H9 (cell line): ENCODE results near the gene RPLP1. TPM values are rescaled to one million over a fixed set of nuclear protein-coding genes. Genes with fewer than 3 reads are reported as not detected.

ENCODE experiments used
- DNase-seq: peaks from one replicate; pipeline ENCODE4 v3.0.0-alpha.2; 2017
- H2AFZ ChIP-seq: one replicate; pipeline ENCODE4 v1.6.1; 2013; ENCODE audit warnings: mild to moderate bottlenecking, low read length, control low read depth, moderate library complexity
- H2AK5ac ChIP-seq: 2 replicates; pipeline ENCODE4 v1.6.1; 2013; ENCODE audit warnings: low read length, control low read depth, mixed read lengths; ENCODE audit not compliant: insufficient read length
- H2BK120ac ChIP-seq: one replicate; pipeline ENCODE4 v1.6.1; 2013; ENCODE audit warnings: low read depth, mild to moderate bottlenecking, low read length, control low read depth, inconsistent platforms; ENCODE audit not compliant: poor library complexity, severe bottlenecking
- H2BK12ac ChIP-seq: 2 replicates; pipeline ENCODE4 v1.6.1; 2013; ENCODE audit warnings: low read length, control low read depth, mixed read lengths, low read depth; ENCODE audit not compliant: insufficient read length
- H2BK15ac ChIP-seq: 2 replicates; pipeline ENCODE4 v1.6.1; 2013; ENCODE audit warnings: low read depth, low read length, control low read depth
- H2BK20ac ChIP-seq: one replicate; pipeline ENCODE4 v1.6.1; 2013; ENCODE audit warnings: low read depth, mild to moderate bottlenecking, low read length, control low read depth, inconsistent platforms; ENCODE audit not compliant: poor library complexity, severe bottlenecking
- H2BK5ac ChIP-seq: 2 replicates; pipeline ENCODE4 v1.6.1; 2013; ENCODE audit warnings: low read length, control low read depth, mixed read lengths; ENCODE audit not compliant: insufficient read length
- H3K14ac ChIP-seq: 2 replicates; pipeline ENCODE4 v1.6.1; 2013; ENCODE audit warnings: low read length, control low read depth; ENCODE audit not compliant: insufficient read depth
- H3K18ac ChIP-seq: 2 replicates; pipeline ENCODE4 v1.6.1; 2013; ENCODE audit warnings: low read depth, mild to moderate bottlenecking, mixed read lengths, low read length, control low read depth; ENCODE audit not compliant: insufficient read length
- H3K23ac ChIP-seq: 2 replicates; pipeline ENCODE4 v1.6.1; 2013; ENCODE audit warnings: low read length, control low read depth, mixed read lengths, low read depth; ENCODE audit not compliant: insufficient read length
- H3K23me2 ChIP-seq: 2 replicates; pipeline ENCODE4 v1.6.1; 2013; ENCODE audit warnings: low read depth, mild to moderate bottlenecking, mixed read lengths, low read length, control low read depth; ENCODE audit not compliant: insufficient read length, poor library complexity, severe bottlenecking
- H3K27ac ChIP-seq: 2 replicates; pipeline ENCODE4 v1.5.1; 2013; ENCODE audit warnings: low read length, control low read depth, mixed read lengths, low read depth; ENCODE audit not compliant: insufficient read length
- H3K27me3 ChIP-seq: 2 replicates; pipeline ENCODE4 v1.6.1; 2013; ENCODE audit warnings: low read length, control low read depth, inconsistent platforms; ENCODE audit not compliant: insufficient read depth
- H3K4ac ChIP-seq: 2 replicates; pipeline ENCODE4 v1.6.1; 2013; ENCODE audit warnings: low read depth, mild to moderate bottlenecking, control low read depth, inconsistent platforms, low read length, moderate library complexity
- H3K4me1 ChIP-seq: 2 replicates; pipeline ENCODE4 v1.6.1; 2013; ENCODE audit warnings: low read length, control low read depth, inconsistent platforms; ENCODE audit not compliant: insufficient read depth
- H3K4me2 ChIP-seq: 2 replicates; pipeline ENCODE4 v1.6.1; 2013; ENCODE audit warnings: low read length, control low read depth, mixed read lengths; ENCODE audit not compliant: insufficient read length, insufficient read depth
- H3K56ac ChIP-seq: 2 replicates; pipeline ENCODE4 v1.6.1; 2013; ENCODE audit warnings: low read depth, mild to moderate bottlenecking, mixed read lengths, low read length, control low read depth; ENCODE audit not compliant: insufficient read length
- H3K79me1 ChIP-seq: 2 replicates; pipeline ENCODE4 v1.6.1; 2013; ENCODE audit warnings: low read depth, mild to moderate bottlenecking, moderate library complexity, low read length, control low read depth, inconsistent platforms; ENCODE audit not compliant: insufficient read depth, poor library complexity, severe bottlenecking
- H3K79me2 ChIP-seq: 2 replicates; pipeline ENCODE4 v1.6.1; 2013; ENCODE audit warnings: low read length, control low read depth, inconsistent platforms; ENCODE audit not compliant: insufficient read depth
- H3K9ac ChIP-seq: 2 replicates; pipeline ENCODE4 v1.6.1; 2013; ENCODE audit warnings: low read length, control low read depth, mixed read lengths; ENCODE audit not compliant: insufficient read length; ENCODE audit errors: extremely low read depth
- H3K9me3 ChIP-seq: one replicate; pipeline ENCODE4 v1.6.1; 2013; ENCODE audit warnings: low read depth, low read length, inconsistent platforms; ENCODE audit not compliant: control insufficient read depth
- H3T11ph ChIP-seq: one replicate; pipeline ENCODE4 v1.6.1; 2013; ENCODE audit warnings: mild to moderate bottlenecking, low read length, control low read depth, inconsistent platforms
- H4K20me1 ChIP-seq: one replicate; pipeline ENCODE4 v1.6.1; 2013; ENCODE audit not compliant: control insufficient read depth, insufficient read length, insufficient read depth
- H4K5ac ChIP-seq: 2 replicates; pipeline ENCODE4 v1.6.1; 2013; ENCODE audit warnings: low read depth, mild to moderate bottlenecking, mixed read lengths, low read length, control low read depth; ENCODE audit not compliant: insufficient read length
- H4K8ac ChIP-seq: replicated peaks from 2 replicates; pipeline ENCODE4 v1.6.1; 2013; ENCODE audit warnings: low read length, control low read depth, mixed read lengths, low read depth; ENCODE audit not compliant: insufficient read length
- H4K91ac ChIP-seq: 2 replicates; pipeline ENCODE4 v1.6.1; 2013; ENCODE audit warnings: low read depth, mild to moderate bottlenecking, moderate library complexity, mixed read lengths, low read length, control low read depth; ENCODE audit not compliant: insufficient read length
- H3K27ac Mint-ChIP-seq, 3 experiments: 2 replicates in 2 of 3; 3 replicates in 1 of 3; pipeline ENCODE4 v1.8.0; 2020 to 2021; ENCODE audit warnings: mixed read lengths in 3 of 3, mild to moderate bottlenecking in 1 of 3, moderate library complexity in 1 of 3
- H3K27me3 Mint-ChIP-seq: 2 replicates; pipeline ENCODE4 v1.8.0; 2021; ENCODE audit warnings: low read depth, mild to moderate bottlenecking, moderate library complexity, mixed read lengths
- H3K36me3 Mint-ChIP-seq, 3 experiments: 2 replicates in 2 of 3; 3 replicates in 1 of 3; pipeline ENCODE4 v1.8.0; 2020 to 2021; ENCODE audit warnings: low read depth in 3 of 3, mixed read lengths in 3 of 3; ENCODE audit not compliant: insufficient read depth in 1 of 3
- H3K4me1 Mint-ChIP-seq, 2 experiments: 2 replicates each; pipeline ENCODE4 v1.8.0; 2020; ENCODE audit warnings: mixed read lengths in 2 of 2
- H3K4me3 Mint-ChIP-seq, 2 experiments: 2 replicates in 1 of 2; 3 replicates in 1 of 2; pipeline ENCODE4 v1.8.0; 2020 to 2021; ENCODE audit warnings: mild to moderate bottlenecking in 2 of 2, mixed read lengths in 2 of 2, moderate library complexity in 1 of 2
- H3K9me3 Mint-ChIP-seq, 2 experiments: 2 replicates in 1 of 2; 3 replicates in 1 of 2; pipeline ENCODE4 v1.8.0; 2020; ENCODE audit warnings: mild to moderate bottlenecking in 2 of 2, mixed read lengths in 2 of 2, moderate library complexity in 1 of 2
- WGBS: extraction: QIAGEN DNeasy Blood & Tissue Kit; methylation state at CpG from one replicate; pipeline ENCODE4 v1.1.7; 2013; ENCODE audit warnings: missing lambda C conversion rate, low lambda C conversion rate, mixed read lengths; ENCODE audit not compliant: insufficient read length; ENCODE audit errors: extremely low coverage; 5-methylcytosine and 5-hydroxymethylcytosine counted together
- total RNA-seq: library from RNA; stranded (reverse); gene quantifications from 2 replicates; pipeline ENCODE4 v1.2.1, GENCODE V29; 2021
- TF ChIP-seq, protein P1 (sequence below): fragments of 200-600 bp; sonication (generic); conservative IDR thresholded peaks from 3 replicates; pipeline ENCODE4 v1.8.0; 2021; ENCODE audit warnings: antibody characterized with exemption, mild to moderate bottlenecking

The RPLP1 gene
- total RNA-seq, 1 experiment from 2014 or later = 1,715 TPM

- Histone ChIP-seq H2BK12ac (no peak overlapping the region), H3K14ac (no peak overlapping the region), H3K56ac (no peak overlapping the region), H3K79me1 (no peaks in the 10 kb centered on the region), H2BK120ac (no peak overlapping the region), H2BK20ac (no peak overlapping the region), H2BK15ac (no peak overlapping the region), H3K23me2 (no peaks in the 10 kb centered on the region), H2BK5ac (no peak overlapping the region), H4K91ac (no peak overlapping the region), H2AK5ac (no peak overlapping the region), H3K79me2 (no peaks in the 10 kb centered on the region), H4K8ac (no peak overlapping the region), H3K4ac (no peak overlapping the region), H3K9ac (no peak overlapping the region), H3K9me3 (no peaks in the 10 kb centered on the region), H3K27ac (no peak overlapping the region), H3K18ac (no peak overlapping the region), H4K20me1 (no peaks in the 10 kb centered on the region), H4K5ac (no peak overlapping the region), H3K27me3 (no peaks in the 10 kb centered on the region; the same call in 1 of the 2 replicates), H3K4me1 (no peaks in the 10 kb centered on the region), H2AFZ (no peak overlapping the region), H3K23ac (no peak overlapping the region), H3K4me2 (no peak overlapping the region), H3T11ph (no peak overlapping the region)
- no peak overlapping the region for H3K27ac Mint-ChIP-seq
- H3K27me3 Mint-ChIP-seq = peaks cover 2% of the 10 kb centered on the region
- DNase-seq = no peak
- H3K4me3 Mint-ChIP-seq = no peak overlapping the region
- peaks cover 1 to 12% (median 3%) of the 10 kb centered on the region in 3 experiments; a peak in 4 of 7 replicates for H3K36me3 Mint-ChIP-seq
- no peaks in the 10 kb centered on the region for H3K4me1 Mint-ChIP-seq
- WGBS = no CpG with 5 or more reads among the region's 4 CpGs
- H3K9me3 Mint-ChIP-seq = peaks cover 8 to 9% of the 10 kb centered on the region in 2 experiments
- TF ChIP-seq, protein P1, sequence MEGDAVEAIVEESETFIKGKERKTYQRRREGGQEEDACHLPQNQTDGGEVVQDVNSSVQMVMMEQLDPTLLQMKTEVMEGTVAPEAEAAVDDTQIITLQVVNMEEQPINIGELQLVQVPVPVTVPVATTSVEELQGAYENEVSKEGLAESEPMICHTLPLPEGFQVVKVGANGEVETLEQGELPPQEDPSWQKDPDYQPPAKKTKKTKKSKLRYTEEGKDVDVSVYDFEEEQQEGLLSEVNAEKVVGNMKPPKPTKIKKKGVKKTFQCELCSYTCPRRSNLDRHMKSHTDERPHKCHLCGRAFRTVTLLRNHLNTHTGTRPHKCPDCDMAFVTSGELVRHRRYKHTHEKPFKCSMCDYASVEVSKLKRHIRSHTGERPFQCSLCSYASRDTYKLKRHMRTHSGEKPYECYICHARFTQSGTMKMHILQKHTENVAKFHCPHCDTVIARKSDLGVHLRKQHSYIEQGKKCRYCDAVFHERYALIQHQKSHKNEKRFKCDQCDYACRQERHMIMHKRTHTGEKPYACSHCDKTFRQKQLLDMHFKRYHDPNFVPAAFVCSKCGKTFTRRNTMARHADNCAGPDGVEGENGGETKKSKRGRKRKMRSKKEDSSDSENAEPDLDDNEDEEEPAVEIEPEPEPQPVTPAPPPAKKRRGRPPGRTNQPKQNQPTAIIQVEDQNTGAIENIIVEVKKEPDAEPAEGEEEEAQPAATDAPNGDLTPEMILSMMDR = no peak
Measured at GRCh38 chr15:69479081-69479480, 26.5 kb downstream of the RPLP1 start.
